HG03469 (cell line): ENCODE measurements around the gene SUCO.

Experiments
- ATAC-seq: cut with Tn5 transposase; IDR thresholded peaks from one replicate; pipeline ENCODE4 v1.9.1; 2021; ENCODE audit warnings: mild to moderate bottlenecking, moderate library complexity, moderate number of reproducible peaks; ENCODE audit not compliant: unreplicated experiment

SUCO gene

GRCh38 chr1:172641492-172641891 lies 108.5 kb downstream of the SUCO start:
- no peak for ATAC-seq

- no peak for ATAC-seq
Observed at GRCh38 chr1:172642970-172643369, 110.0 kb downstream of the SUCO start.

- ATAC-seq = no peak
Observed at GRCh38 chr1:172646653-172647052, 113.7 kb downstream of the SUCO start.

DNA sequence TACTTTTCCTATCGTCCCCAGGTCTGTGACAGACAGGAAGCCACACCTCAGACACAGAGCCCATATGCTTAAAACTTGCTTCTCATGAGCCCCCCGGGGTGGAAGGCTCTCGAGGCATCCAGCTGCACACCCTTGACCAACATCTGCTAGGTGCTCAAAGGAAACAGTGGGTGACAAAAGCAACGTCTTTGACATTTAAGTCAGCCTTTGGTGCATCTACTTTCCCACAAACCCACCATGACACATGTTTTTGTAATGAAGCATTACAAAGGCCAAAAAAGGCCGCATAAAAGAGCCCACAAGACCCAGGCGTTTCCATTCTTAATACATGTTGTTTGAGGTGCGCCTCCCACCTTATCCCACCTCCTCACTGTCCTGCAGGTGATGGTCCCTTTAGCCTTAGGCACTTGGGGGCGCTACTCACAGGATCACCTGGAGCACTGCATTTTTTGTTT lies 114.2 kb downstream of the SUCO start:
- ATAC-seq = no peak

- ATAC-seq = no peak
Observed at GRCh38 chr1:172647987-172648386, 115.0 kb downstream of the SUCO start.

- ATAC-seq = no peak
Observed at GRCh38 chr1:172650474-172651193, 117.7 kb downstream of the SUCO start.

DNA sequence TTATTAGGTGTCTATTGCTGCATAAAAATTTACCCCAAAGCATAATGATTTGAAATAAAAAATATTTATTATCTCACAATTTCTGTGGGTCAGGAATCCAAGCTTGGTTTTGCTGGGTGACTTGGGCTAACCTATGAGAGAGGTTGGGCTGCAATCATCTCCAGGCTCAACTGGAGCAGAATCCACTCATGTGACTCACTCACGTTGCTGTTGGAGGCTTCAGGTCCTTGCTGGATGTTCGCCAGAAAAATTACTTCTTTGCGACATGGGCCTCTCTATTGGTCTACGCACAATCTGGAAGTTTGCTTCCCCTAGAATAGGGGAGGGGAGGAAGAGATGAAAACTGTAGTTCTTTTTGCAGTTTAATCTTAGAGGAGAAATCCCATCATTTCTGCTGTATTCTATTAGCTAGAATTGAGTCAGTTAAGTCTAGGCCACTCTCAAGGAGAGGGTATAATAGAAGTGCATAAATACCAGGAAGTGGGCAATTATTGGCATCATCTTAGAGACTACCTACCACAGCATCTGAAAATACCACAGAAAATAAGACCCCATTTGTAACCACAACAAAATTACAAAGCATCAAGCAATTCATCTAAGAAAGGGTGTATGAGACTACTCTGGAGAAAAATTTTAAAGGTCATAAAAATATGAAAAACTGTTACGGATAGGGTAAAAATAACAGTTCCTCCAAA lies 120.2 kb downstream of the SUCO start:
- ATAC-seq = no peak

- ATAC-seq = no peak
Observed at GRCh38 chr1:172654535-172654934, 121.6 kb downstream of the SUCO start.

GRCh38 chr1:172656576-172656975 lies 123.6 kb downstream of the SUCO start:
- no peak for ATAC-seq

DNA sequence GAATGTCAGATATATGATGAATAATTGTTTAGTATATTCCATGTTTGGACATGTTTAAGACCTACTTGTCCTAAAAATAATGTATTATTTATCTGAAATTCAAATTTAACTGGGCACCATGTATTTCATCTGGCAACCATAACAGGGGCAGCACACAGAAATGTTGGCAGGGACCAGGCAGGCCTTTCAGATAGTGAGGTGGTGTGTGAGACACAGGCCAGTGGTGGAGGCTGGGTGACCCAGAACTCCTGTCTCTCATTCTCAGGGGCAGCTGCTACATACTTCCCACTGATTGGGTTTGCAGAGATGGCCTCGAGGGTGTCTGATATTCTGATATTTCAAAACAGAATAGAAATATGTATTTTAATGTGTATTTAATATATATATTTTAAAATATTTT lies 124.6 kb downstream of the SUCO start:
- no peak for ATAC-seq

DNA sequence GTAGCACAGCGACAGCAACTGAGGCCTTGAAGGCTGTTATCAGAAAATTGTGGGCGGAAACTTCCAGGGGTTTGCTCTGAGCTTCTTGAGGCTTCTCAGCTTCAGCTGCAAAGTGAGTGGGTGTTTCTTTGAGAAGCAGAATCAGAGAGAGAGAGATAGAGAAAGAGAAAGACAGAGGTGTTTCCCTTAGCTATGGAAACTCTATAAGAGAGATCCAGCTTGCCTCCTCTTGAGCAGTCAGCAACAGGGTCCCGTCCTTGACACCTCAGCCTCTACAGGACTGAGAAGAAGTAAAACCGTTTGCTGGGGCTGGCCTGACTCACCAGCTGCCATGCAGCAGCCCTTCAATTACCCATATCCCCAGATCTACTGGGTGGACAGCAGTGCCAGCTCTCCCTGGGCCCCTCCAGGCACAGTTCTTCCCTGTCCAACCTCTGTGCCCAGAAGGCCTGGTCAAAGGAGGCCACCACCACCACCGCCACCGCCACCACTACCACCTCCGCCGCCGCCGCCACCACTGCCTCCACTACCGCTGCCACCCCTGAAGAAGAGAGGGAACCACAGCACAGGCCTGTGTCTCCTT lies 126.0 kb downstream of the SUCO start, which contains the start of gene FASLG:
Gene FASLG, plus strand, starts transcription at position 233 of the 583 bp plus-strand sequence. Its CDS starts 99 bp downstream, at position 332.
- no peak for ATAC-seq

GRCh38 chr1:172661107-172661506 lies 128.2 kb downstream of the SUCO start:
- no peak for ATAC-seq
